Osteocyte (in vitro differentiated cells): ENCODE measurements around the gene CRADD. TPM values are rescaled to one million over a fixed set of nuclear protein-coding genes. Genes with fewer than 3 reads are reported as not detected.

Source experiments
- DNase-seq: peaks from one replicate; pipeline ENCODE4 v3.0.0; 2021; ENCODE audit warnings: mixed read lengths; ENCODE audit not compliant: unreplicated experiment; ENCODE audit errors: extremely low spot score
- H3K27ac Mint-ChIP-seq: one replicate; pipeline ENCODE4 v1.8.0; 2021; ENCODE audit warnings: mild to moderate bottlenecking, mixed read lengths; ENCODE audit not compliant: unreplicated experiment
- H3K27me3 Mint-ChIP-seq: one replicate; pipeline ENCODE4 v1.8.0; 2021; ENCODE audit warnings: mixed read lengths; ENCODE audit not compliant: unreplicated experiment
- H3K36me3 Mint-ChIP-seq: one replicate; pipeline ENCODE4 v1.8.0; 2021; ENCODE audit warnings: mixed read lengths; ENCODE audit not compliant: unreplicated experiment
- H3K4me1 Mint-ChIP-seq: one replicate; pipeline ENCODE4 v1.8.0; 2021; ENCODE audit warnings: mixed read lengths; ENCODE audit not compliant: unreplicated experiment
- H3K4me3 Mint-ChIP-seq: one replicate; pipeline ENCODE4 v1.8.0; 2021; ENCODE audit warnings: mild to moderate bottlenecking, moderate library complexity, mixed read lengths; ENCODE audit not compliant: unreplicated experiment
- H3K9me3 Mint-ChIP-seq: one replicate; pipeline ENCODE4 v1.8.0; 2021; ENCODE audit warnings: mixed read lengths; ENCODE audit not compliant: unreplicated experiment
- CTCF ChIP-seq: fragments of 200-600 bp; sonication (generic); IDR thresholded peaks from 2 replicates; pipeline ENCODE4 v1.5.0; 2021; ENCODE audit warnings: antibody characterized with exemption, mild to moderate bottlenecking, moderate library complexity
- total RNA-seq: library from RNA; stranded (reverse); gene quantifications from 2 replicates; pipeline ENCODE4 v1.2.1, GENCODE V29; 2021

Gene CRADD
- total RNA-seq, 1 donor from 2014 or later, result 13.8 TPM

GRCh38 chr12:93772003-93772700, 95.0 kb downstream of the CRADD start:
- H3K4me1 Mint-ChIP-seq, result peaks cover 42% of the 10 kb centered on the region
- H3K27ac Mint-ChIP-seq, result no peak overlapping the region
- H3K27me3 Mint-ChIP-seq, result no peaks in the 10 kb centered on the region
- H3K36me3 Mint-ChIP-seq, result no peaks in the 10 kb centered on the region
- no peak for TF ChIP-seq CTCF
- H3K9me3 Mint-ChIP-seq, result no peaks in the 10 kb centered on the region
- H3K4me3 Mint-ChIP-seq, result no peak overlapping the region
- no peak for DNase-seq

DNA sequence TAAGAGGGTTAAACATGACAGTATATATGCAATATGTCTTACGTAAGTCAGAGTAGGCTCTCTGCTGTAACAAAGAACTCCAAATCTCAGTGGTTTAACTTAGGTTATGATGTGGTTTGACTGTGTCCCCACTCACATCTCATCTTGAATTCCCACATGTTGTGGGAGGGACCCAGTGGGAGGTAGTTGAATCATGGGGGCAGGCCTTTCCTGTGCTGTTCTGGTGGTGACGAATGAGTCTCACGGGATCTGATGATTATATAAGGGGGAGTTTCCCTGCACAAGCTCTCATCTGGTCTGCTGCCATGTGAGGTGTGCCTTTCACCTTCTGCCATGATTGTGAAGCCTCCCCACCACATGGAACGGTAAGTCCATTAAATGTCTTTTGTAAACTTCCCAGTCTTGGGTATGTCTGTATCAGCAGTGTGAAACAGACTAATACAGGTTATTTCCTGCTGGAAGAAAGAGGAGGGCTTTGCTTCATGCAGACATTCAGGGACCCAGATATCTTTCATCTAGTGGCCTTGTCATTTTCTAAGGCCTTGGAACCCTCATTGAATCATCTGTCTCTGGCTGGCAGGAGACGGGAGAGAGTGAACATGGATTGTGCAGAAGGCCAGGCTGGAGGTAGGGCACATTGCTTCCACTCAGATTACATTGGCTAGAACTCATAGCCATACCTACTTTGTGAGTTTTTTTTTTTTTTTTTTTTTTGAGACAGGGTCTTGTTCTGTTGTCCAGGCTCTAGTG, 96.1 kb downstream of the CRADD start:
- H3K4me1 Mint-ChIP-seq, result peaks cover 41% of the 10 kb centered on the region
- H3K27ac Mint-ChIP-seq, result no peak overlapping the region
- no peak for TF ChIP-seq CTCF
- H3K36me3 Mint-ChIP-seq, result no peaks in the 10 kb centered on the region
- no peaks in the 10 kb centered on the region for H3K27me3 Mint-ChIP-seq
- H3K9me3 Mint-ChIP-seq, result no peaks in the 10 kb centered on the region
- no peak for DNase-seq
- H3K4me3 Mint-ChIP-seq, result no peak overlapping the region

GRCh38 chr12:93776581-93777018, 99.4 kb downstream of the CRADD start:
- Mint-ChIP-seq H3K4me3 (no peak overlapping the region), H3K4me1 (peaks cover 62% of the 10 kb centered on the region), H3K27ac (peak overlapping the region; percentile 94), H3K27me3 (no peaks in the 10 kb centered on the region), H3K36me3 (no peaks in the 10 kb centered on the region), H3K9me3 (no peaks in the 10 kb centered on the region)
- no peak for TF ChIP-seq CTCF
- no peak for DNase-seq

GRCh38 chr12:93777254-93777653, 100.1 kb downstream of the CRADD start:
- Mint-ChIP-seq H3K27ac (peak overlapping the region; percentile 94), H3K27me3 (no peaks in the 10 kb centered on the region), H3K36me3 (no peaks in the 10 kb centered on the region), H3K4me1 (peaks cover 62% of the 10 kb centered on the region), H3K9me3 (no peaks in the 10 kb centered on the region), H3K4me3 (peak overlapping the region; percentile 11)
- no peak for DNase-seq
- TF ChIP-seq CTCF, result no peak

DNA sequence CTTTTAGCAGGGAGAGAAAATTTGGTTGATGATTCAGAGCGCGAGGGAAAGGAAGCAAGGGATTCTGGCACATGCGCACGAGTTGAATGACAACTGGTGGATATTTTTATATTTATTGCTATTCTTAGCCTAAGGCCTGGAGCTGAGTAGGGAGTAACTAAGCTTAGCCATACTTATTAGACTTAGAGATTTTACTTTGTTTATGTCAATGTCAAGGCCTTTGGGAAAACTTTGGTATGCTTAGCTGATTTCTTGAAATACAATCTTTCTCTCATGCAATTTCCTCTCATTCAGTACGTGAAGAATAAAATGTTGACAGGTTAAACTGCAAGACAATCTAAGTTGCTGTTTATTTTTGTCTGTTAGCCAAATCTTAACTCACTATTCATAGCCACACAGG, 101.1 kb downstream of the CRADD start:
- H3K4me3 Mint-ChIP-seq, result no peak overlapping the region
- peaks cover 67% of the 10 kb centered on the region for H3K4me1 Mint-ChIP-seq
- peak overlapping the region; percentile 94 for H3K27ac Mint-ChIP-seq
- no peaks in the 10 kb centered on the region for H3K27me3 Mint-ChIP-seq
- H3K9me3 Mint-ChIP-seq, result no peaks in the 10 kb centered on the region
- DNase-seq, result no peak
- TF ChIP-seq CTCF, result no peak
- no peaks in the 10 kb centered on the region for H3K36me3 Mint-ChIP-seq
